ENCODE results near the gene DGKH.

The DGKH gene

GRCh38 chr13:42112864-42113263 is 64.4 kb downstream of the DGKH start:
- DNase-seq (ENCODE audit: low read depth) = no peak
- H3K4me3 ChIP-seq (ENCODE audit: low read length) = no peak overlapping the region
- no peak for TF ChIP-seq CTCF (conservative IDR thresholded peaks at IDR 0.05; ENCODE audit: low read length)

DNA sequence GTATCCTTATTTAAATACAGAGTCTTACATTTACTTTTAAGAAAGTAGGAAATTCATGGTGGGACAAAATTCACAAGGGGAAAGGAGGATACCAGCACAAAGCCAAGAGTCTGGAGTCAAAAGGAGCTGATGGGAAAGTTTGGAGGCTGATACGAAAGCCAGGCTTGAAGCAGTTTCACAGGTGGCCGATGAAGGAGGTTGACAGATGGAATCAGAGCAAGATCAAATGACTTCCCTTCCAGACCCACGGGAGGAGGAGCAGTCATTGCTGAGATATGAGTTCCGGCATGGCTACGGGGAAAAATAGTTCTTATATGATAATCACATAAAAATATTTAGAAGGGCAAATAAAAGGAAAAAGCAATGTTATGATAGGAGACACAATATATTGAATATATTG is 65.0 kb downstream of the DGKH start:
- no peak for TF ChIP-seq CTCF (conservative IDR thresholded peaks at IDR 0.05; ENCODE audit: low read length)
- H3K4me3 ChIP-seq (ENCODE audit: low read length) = no peak overlapping the region
- DNase-seq (ENCODE audit: low read depth) = no peak

GRCh38 chr13:42114278-42114677 is 65.8 kb downstream of the DGKH start:
- no peak overlapping the region for H3K4me3 ChIP-seq (ENCODE audit: low read length)
- no peak for DNase-seq (ENCODE audit: low read depth)
- TF ChIP-seq CTCF (conservative IDR thresholded peaks at IDR 0.05; ENCODE audit: low read length) = no peak

DNA sequence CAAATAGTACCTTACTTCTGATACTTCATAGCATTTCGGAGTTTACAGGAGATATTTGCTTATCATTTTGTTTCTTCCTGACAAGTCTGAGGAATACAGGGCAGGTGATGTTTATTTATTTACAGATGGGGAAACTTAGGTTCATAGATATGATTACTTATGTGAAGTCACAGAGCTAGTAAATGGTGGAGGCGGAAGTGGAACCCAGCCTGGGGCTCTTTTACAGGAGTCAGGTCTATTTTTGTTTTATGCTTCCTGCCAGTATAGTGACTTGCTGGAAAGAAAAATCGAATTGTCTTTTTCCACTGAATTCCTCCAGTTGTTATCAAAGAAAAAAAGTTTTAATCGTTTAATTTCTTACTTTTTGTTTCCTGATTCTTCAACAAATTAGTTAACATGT is 66.5 kb downstream of the DGKH start:
- DNase-seq (ENCODE audit: low read depth) = no peak
- TF ChIP-seq CTCF (conservative IDR thresholded peaks at IDR 0.05; ENCODE audit: low read length) = no peak
- H3K4me3 ChIP-seq (ENCODE audit: low read length) = no peak overlapping the region

DNA sequence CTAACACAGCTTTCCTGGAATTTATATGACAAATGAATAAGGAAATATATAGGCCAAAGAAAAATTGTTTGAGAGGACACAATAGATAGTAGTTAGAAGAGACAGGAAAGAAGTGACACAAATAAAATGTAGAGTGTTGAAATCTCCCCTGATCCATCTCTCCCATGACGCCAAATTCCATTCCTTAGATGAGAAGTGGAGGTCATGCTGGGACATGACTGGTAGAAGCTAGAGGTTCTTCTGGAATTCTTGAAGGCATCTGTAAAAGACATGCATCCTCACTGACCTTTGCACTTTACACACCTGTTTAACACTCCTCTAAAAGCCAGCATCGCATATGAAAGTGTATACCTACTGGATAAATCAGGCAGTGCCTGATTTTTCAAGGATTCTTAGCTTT is 67.8 kb downstream of the DGKH start:
- no peak for TF ChIP-seq CTCF (conservative IDR thresholded peaks at IDR 0.05; ENCODE audit: low read length)
- H3K4me3 ChIP-seq (ENCODE audit: low read length) = no peak overlapping the region
- peak; percentile 55 for DNase-seq (ENCODE audit: low read depth)

GRCh38 chr13:42119041-42119440 is 70.6 kb downstream of the DGKH start:
- DNase-seq (ENCODE audit: low read depth) = no peak

GRCh38 chr13:42119875-42120274 is 71.4 kb downstream of the DGKH start:
- H3K4me3 ChIP-seq (ENCODE audit: low read length) = no peak overlapping the region
- TF ChIP-seq CTCF (conservative IDR thresholded peaks at IDR 0.05; ENCODE audit: low read length) = no peak
- no peak for DNase-seq (ENCODE audit: low read depth)

More at GRCh38 chr13:42119041-42119440, 70.6 kb downstream of the DGKH start:
- H3K4me3 ChIP-seq (ENCODE audit: low read length) = no peak overlapping the region
- TF ChIP-seq CTCF (conservative IDR thresholded peaks at IDR 0.05; ENCODE audit: low read length) = no peak
